Epithelial cell of proximal tubule (primary cell): Measurements from ENCODE around the gene BRSK1. TPM values are rescaled to one million over a fixed set of nuclear protein-coding genes. Genes with fewer than 3 reads are reported as not detected.

ENCODE experiments used
- DNase-seq: peaks from one replicate; pipeline ENCODE4 v3.0.0-alpha.2; 2011; ENCODE audit warnings: low read depth
- H3K4me3 ChIP-seq: 2 replicates; pipeline ENCODE4 v1.5.1; 2011; ENCODE audit warnings: low read depth, mild to moderate bottlenecking, low read length
- total RNA-seq: library from RNA; depleted of rRNA; stranded (reverse); fragments of >200 nt; gene quantifications from 2 replicates; pipeline ENCODE4 v1.2.3, GENCODE V29; 2015
- TF ChIP-seq, protein P1 (sequence below): conservative IDR thresholded peaks from 2 replicates; pipeline ENCODE4 v1.5.1; 2012; ENCODE audit warnings: low read depth, mild to moderate bottlenecking, low read length

The BRSK1 gene
- total RNA-seq, 1 donor from 2014 or later: 16.1 TPM

GRCh38 chr19:55333870-55334269 is 50.1 kb downstream of the BRSK1 start:
- no peak overlapping the region for H3K4me3 ChIP-seq
- TF ChIP-seq, protein P1, sequence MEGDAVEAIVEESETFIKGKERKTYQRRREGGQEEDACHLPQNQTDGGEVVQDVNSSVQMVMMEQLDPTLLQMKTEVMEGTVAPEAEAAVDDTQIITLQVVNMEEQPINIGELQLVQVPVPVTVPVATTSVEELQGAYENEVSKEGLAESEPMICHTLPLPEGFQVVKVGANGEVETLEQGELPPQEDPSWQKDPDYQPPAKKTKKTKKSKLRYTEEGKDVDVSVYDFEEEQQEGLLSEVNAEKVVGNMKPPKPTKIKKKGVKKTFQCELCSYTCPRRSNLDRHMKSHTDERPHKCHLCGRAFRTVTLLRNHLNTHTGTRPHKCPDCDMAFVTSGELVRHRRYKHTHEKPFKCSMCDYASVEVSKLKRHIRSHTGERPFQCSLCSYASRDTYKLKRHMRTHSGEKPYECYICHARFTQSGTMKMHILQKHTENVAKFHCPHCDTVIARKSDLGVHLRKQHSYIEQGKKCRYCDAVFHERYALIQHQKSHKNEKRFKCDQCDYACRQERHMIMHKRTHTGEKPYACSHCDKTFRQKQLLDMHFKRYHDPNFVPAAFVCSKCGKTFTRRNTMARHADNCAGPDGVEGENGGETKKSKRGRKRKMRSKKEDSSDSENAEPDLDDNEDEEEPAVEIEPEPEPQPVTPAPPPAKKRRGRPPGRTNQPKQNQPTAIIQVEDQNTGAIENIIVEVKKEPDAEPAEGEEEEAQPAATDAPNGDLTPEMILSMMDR: no peak
- peak; percentile 33 for DNase-seq

- no peak overlapping the region for H3K4me3 ChIP-seq
- DNase-seq: no peak
- TF ChIP-seq, protein P1: no peak
Observed at GRCh38 chr19:55336101-55336500, 52.3 kb downstream of the BRSK1 start.

DNA sequence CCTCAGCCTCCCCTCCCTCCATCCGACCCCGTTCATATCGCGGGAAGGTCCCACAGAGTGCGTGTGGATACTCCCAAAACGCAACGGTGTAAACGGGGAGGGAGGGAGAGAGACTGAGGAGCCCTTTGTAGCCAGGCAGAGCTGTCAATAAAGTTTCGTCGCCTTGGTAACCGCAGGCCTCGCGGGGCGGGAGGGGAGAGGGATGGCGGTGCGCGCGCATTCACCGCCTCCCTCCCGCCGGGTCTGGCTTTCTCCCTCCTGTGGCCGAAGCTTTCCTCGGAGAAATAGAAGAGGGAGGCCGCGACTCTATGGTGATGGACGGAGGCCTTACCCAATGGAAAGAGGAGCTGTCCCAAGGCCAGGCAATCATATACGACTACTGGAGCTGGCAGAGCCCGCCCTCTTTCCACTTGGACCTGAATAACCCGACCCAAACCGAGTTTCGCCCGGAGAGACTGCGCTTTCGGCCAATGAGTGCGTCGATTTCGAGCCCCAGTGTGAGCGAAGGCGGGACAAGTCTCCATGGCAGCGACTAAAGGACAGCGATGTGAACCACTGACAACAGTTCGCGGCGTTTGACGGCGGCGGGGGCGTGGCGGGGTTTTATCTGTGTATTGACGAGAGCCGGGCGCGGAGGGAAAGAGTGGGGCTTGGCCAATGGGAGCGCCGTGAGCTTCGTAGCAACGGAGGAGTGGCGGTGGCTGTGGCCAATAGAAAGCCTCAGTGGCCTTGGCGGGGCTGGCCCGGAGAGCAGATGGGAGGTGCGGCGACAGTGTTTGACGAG is 55.5 kb downstream of the BRSK1 start, which contains the start of gene KMT5C:
Gene KMT5C, plus strand, starts transcription at position 772 of the 784 bp plus-strand sequence. CDS start 2,061 bp downstream, outside the sequence.
- TF ChIP-seq, protein P1: peak; percentile 37
- H3K4me3 ChIP-seq: peak within 1 kb of the TSS; percentile 89

DNA sequence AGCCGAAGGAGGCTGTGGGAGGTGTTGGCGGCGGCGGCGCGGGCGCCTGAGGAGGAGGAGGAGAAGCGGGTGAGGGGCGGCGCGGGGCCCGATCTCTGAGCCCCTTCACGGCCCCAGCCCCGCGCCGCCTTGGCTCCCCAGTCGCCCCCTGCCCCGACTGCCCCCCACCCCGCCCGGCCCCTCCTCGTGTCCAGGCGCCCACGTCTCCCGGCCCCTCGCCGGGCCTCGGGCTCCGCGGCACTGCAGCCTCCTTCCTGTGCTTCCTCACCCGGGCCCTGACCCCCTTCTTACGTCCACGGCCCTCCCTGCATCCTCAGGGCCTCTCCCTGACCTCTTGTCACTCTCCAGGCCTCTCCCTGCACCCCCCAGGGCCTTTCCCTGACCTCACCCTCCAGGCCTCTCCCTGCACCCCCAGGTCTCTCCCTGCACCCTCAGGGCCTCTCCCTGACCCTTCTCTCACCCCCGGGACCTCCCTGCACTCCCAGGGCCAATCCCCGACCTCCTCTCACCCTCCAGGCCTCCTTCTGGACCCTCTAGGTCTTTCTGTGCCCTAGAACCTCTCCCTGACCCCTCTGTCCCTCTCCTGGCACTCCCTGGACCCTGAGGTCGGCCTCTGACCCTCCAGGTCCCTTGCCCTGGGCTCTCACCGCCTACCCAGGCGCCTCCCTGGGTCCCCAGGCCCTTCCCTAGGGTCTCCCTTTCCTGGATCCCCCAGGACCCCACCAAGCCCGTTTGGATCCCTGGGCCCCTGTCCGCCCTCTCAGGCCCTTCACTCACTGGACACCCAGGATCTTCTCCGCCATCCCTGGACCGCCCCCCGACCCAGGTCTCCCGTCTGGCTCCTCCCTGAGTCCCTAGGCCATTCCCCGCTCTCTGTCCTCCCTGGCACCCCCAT is 56.3 kb downstream of the BRSK1 start:
- peak overlapping the region; percentile 89 for H3K4me3 ChIP-seq
- TF ChIP-seq, protein P1: no peak
- no peak for DNase-seq

More for the DNA sequence above, 55.5 kb downstream of the BRSK1 start, which contains the start of gene KMT5C:
- peak; percentile 99 for DNase-seq

DNA sequence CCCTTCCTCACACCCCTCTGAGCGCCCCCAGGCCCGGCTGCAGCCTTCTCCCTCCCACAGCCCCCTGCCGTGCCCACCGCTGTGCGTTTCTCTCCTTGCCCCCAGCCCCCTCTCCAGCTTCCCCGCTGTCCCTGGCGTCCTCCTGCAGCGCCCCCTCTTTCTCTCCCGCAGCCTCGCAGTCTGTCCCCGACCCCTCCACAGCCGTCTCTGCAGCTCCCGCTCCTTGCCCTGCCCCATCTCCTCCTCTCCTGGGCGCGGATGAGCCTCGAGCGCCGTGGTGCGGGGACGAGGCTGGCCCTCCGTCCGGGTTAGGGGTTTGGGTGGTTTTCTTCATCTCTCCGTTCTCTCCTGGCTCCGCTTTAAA is 57.0 kb downstream of the BRSK1 start:
- TF ChIP-seq, protein P1: peak; percentile 33
- DNase-seq: no peak
- peak overlapping the region; percentile 89 for H3K4me3 ChIP-seq

DNA sequence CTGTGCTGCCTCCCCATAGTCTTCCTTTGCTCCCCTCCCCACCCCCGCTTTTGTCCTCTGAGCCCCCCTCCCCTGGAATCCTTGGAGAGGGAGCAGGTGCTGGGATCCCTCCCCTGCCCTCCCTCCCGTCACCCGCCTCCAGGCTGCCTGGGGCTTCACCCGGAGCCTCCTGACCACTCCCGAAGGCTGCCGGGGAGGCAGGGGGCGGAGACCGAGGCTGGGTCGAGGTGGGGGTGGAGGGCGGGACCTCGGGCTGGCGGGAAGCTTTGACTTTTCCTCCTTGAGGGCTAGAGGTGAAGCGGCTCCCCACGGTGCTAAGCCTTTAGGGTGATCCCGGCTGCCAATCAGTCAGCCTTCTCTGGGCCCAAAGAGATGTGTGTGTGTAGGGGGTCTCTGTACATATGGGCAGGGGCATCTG is 57.4 kb downstream of the BRSK1 start:
- peak overlapping the region; percentile 89 for H3K4me3 ChIP-seq
- DNase-seq: no peak
- TF ChIP-seq, protein P1: no peak
